ENCODE data around the gene ARVCF. TPM values are rescaled to one million over a fixed set of nuclear protein-coding genes. Genes with fewer than 3 reads are reported as not detected.

Gene ARVCF
- polyA plus RNA-seq, 1 of the 3 experiments (the other 2 are of a cell fraction): 27.4 TPM

GRCh38 chr22:20032407-20032991 lies 15.9 kb upstream of the ARVCF start:
- H3K36me3 ChIP-seq (replicated peaks in 1 of 2; ENCODE audit: control insufficient read depth in 1 of 2, insufficient read depth in 2 of 2, low read length in 1 of 2): no peaks in the 10 kb centered on the region
- no peak overlapping the region for H3K4me2 ChIP-seq
- ChIA-PET POLR2A (no interaction called here), CTCF (interaction anchor here (0.8 to 1.5 kb wide), 5 partner anchors 14 to 302 kb away, joined by 3 read pairs; no protein-coding TSS in a partner anchor)
- no peaks in the 10 kb centered on the region for H3K9me3 ChIP-seq
- no peak overlapping the region for H3K9ac ChIP-seq
- no peak overlapping the region for H2AFZ ChIP-seq (ENCODE audit: low read depth)
- H3F3A ChIP-seq (replicated peaks; ENCODE audit: insufficient read depth): no peaks in the 10 kb centered on the region
- H3K27me3 ChIP-seq (ENCODE audit: insufficient read depth): no peaks in the 10 kb centered on the region
- no peak overlapping the region; a peak in 1 of 4 replicates for H3K27ac ChIP-seq (ENCODE audit: low read depth in 2 of 2, low read length in 1 of 2)
- TF ChIP-seq CTCF (IDR thresholded peaks at IDR 0.05): no peak
- TF ChIP-seq TAF1 (IDR thresholded peaks at IDR 0.05; ENCODE audit: borderline replicate concordance, low read depth, low read length): no peak
- no peak for TF ChIP-seq RAD21 (IDR thresholded peaks at IDR 0.05; ENCODE audit: low read length)
- TF ChIP-seq FOXJ3 (CRISPR knock-in tag; IDR thresholded peaks at IDR 0.05): no peak
- TF ChIP-seq PBX3 (IDR thresholded peaks at IDR 0.05): no peak
- TF ChIP-seq USF1 (IDR thresholded peaks at IDR 0.05; ENCODE audit: borderline replicate concordance, low read depth): no peak
- no peak for TF ChIP-seq IRF3 (IDR thresholded peaks at IDR 0.05; ENCODE audit: low read depth, low read length)
- TF ChIP-seq MAX (IDR thresholded peaks at IDR 0.05; ENCODE audit: low read depth): no peak
- TF ChIP-seq ELF1 (IDR thresholded peaks at IDR 0.05): no peak
- no peaks in the 10 kb centered on the region for H3K9me2 ChIP-seq
- 89% methylated on average over 4 of the region's 7 CpGs for WGBS (ENCODE audit: low lambda C conversion rate)
- no peak for DNase-seq
- H3K4me1 ChIP-seq (ENCODE audit: control insufficient read depth in 1 of 2, insufficient read depth in 2 of 2, low read depth in 1 of 2, low read length in 1 of 2): peaks cover 0 to 35% of the 10 kb centered on the region in 2 experiments; a peak in 1 of 4 replicates
- peaks cover 24% of the 10 kb centered on the region; the same call in 1 of the 2 replicates for H3K79me2 ChIP-seq (ENCODE audit: insufficient read depth)
- H3K4me3 ChIP-seq (ENCODE audit: low read depth in 2 of 2, low read length in 1 of 2): no peak overlapping the region
- peaks cover 20% of the 10 kb centered on the region; the same call in 1 of the 2 replicates for H4K20me1 ChIP-seq (ENCODE audit: insufficient read depth)

GRCh38 chr22:20031732-20032406 lies 15.2 kb upstream of the ARVCF start:
- Histone ChIP-seq H3K4me1 (ENCODE audit: control insufficient read depth in 1 of 2, insufficient read depth in 2 of 2, low read depth in 1 of 2, low read length in 1 of 2) (peaks cover 0 to 35% of the 10 kb centered on the region in 2 experiments; a peak in 1 of 4 replicates), H3F3A (replicated peaks; ENCODE audit: insufficient read depth) (no peaks in the 10 kb centered on the region), H3K79me2 (ENCODE audit: insufficient read depth) (peaks cover 24% of the 10 kb centered on the region; the same call in 1 of the 2 replicates), H4K20me1 (ENCODE audit: insufficient read depth) (peaks cover 20% of the 10 kb centered on the region; the same call in 1 of the 2 replicates), H3K9me2 (no peaks in the 10 kb centered on the region), H3K9ac (no peak overlapping the region), H3K4me3 (ENCODE audit: low read depth in 2 of 2, low read length in 1 of 2) (no peak overlapping the region), H2AFZ (ENCODE audit: low read depth) (no peak overlapping the region), H3K4me2 (no peak overlapping the region), H3K27ac (ENCODE audit: low read depth in 2 of 2, low read length in 1 of 2) (no peak overlapping the region), H3K27me3 (ENCODE audit: insufficient read depth) (no peaks in the 10 kb centered on the region), H3K9me3 (no peaks in the 10 kb centered on the region), H3K36me3 (replicated peaks in 1 of 2; ENCODE audit: control insufficient read depth in 1 of 2, insufficient read depth in 2 of 2, low read length in 1 of 2) (no peaks in the 10 kb centered on the region)
- CTCF ChIA-PET: interaction anchor here (0.8 to 1.5 kb wide), 4 partner anchors 13 to 62 kb away, joined by 3 read pairs; no protein-coding TSS in a partner anchor
- POLR2A ChIA-PET: no interaction called here
- 86% methylated on average over 5 of the region's 16 CpGs for WGBS (ENCODE audit: low lambda C conversion rate)
- no peak for DNase-seq
- no peak for TF ChIP-seq TEAD4 (IDR thresholded peaks at IDR 0.05; ENCODE audit: borderline replicate concordance, insufficient read depth)
- no peak for TF ChIP-seq YY1 (IDR thresholded peaks at IDR 0.05; ENCODE audit: low read depth)
- TF ChIP-seq EP300 (IDR thresholded peaks at IDR 0.05; ENCODE audit: borderline replicate concordance in 1 of 2, low read depth in 1 of 2, low read length in 1 of 2): no peak
- TF ChIP-seq GABPA (IDR thresholded peaks at IDR 0.05; ENCODE audit: low read depth): no peak
- no peak for TF ChIP-seq NRF1 (IDR thresholded peaks at IDR 0.05; ENCODE audit: low read depth, low read length)
- no peak for TF ChIP-seq IRF3 (IDR thresholded peaks at IDR 0.05; ENCODE audit: low read depth, low read length)
- TF ChIP-seq ZBTB33 (IDR thresholded peaks at IDR 0.05; ENCODE audit: borderline replicate concordance, low read depth): no peak
- TF ChIP-seq MEF2A (IDR thresholded peaks at IDR 0.05; ENCODE audit: borderline replicate concordance, low read depth): no peak
- TF ChIP-seq RFX5 (IDR thresholded peaks at IDR 0.05; ENCODE audit: low read length): no peak

Measured in SK-N-SH (cell line).